ENCODE results near the gene EHBP1. TPM values are rescaled to one million over a fixed set of nuclear protein-coding genes. Genes with fewer than 3 reads are reported as not detected.

Gene EHBP1
- total RNA-seq, 2 donors from 2014 or later = 34.6 to 49.8 TPM

DNA sequence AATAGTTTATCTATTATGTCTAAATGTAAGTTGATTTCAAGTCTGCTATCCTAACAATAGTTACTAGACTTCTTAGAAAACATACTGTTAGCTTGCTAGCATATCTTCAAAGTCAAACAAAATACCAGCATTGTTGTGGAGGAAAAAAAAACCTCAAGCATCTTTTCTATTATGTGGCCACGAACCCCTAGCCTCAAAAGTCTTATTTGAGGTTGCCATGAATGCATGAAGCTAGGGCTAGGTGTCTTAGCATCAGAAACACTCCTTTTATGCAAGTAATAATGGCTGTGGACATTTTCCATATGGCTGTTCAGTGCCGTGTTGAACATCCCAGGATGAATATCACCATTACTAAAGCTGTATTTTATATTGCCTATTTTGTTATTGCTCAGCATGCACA is 258.5 kb downstream of the EHBP1 start:
- Mint-ChIP-seq H3K4me3 (no peak overlapping the region), H3K27me3 (ENCODE audit: insufficient read depth) (no peaks in the 10 kb centered on the region), H3K4me1 (peaks cover 39% of the 10 kb centered on the region), H3K9me3 (no peaks in the 10 kb centered on the region), H3K27ac (no peak overlapping the region), H3K36me3 (ENCODE audit: low read depth) (peaks cover 1% of the 10 kb centered on the region)
- Histone ChIP-seq H3K27ac (ENCODE audit: low read depth, low read length) (no peak overlapping the region), H3K4me1 (ENCODE audit: control insufficient read depth, insufficient read depth, low read length) (peaks cover 8% of the 10 kb centered on the region), H3K4me3 (ENCODE audit: low read length) (no peak overlapping the region), H3K36me3 (ENCODE audit: control insufficient read depth, insufficient read depth, low read length) (no peaks in the 10 kb centered on the region), H3K9ac (ENCODE audit: extremely low read depth, low read length, poor library complexity, severe bottlenecking) (no peak overlapping the region), H3K27me3 (ENCODE audit: control insufficient read depth, insufficient read depth, low read length, poor library complexity, severe bottlenecking) (peaks cover 4% of the 10 kb centered on the region), H3K9me3 (ENCODE audit: control insufficient read depth, low read length) (no peaks in the 10 kb centered on the region)
- no peak for DNase-seq
- 80 to 94% methylated on average over 1 to 2 of the region's 2 CpGs for WGBS, 2 experiments (ENCODE audit: insufficient coverage in 1 of 2, insufficient read length in 1 of 2)
- TF ChIP-seq, protein P1, sequence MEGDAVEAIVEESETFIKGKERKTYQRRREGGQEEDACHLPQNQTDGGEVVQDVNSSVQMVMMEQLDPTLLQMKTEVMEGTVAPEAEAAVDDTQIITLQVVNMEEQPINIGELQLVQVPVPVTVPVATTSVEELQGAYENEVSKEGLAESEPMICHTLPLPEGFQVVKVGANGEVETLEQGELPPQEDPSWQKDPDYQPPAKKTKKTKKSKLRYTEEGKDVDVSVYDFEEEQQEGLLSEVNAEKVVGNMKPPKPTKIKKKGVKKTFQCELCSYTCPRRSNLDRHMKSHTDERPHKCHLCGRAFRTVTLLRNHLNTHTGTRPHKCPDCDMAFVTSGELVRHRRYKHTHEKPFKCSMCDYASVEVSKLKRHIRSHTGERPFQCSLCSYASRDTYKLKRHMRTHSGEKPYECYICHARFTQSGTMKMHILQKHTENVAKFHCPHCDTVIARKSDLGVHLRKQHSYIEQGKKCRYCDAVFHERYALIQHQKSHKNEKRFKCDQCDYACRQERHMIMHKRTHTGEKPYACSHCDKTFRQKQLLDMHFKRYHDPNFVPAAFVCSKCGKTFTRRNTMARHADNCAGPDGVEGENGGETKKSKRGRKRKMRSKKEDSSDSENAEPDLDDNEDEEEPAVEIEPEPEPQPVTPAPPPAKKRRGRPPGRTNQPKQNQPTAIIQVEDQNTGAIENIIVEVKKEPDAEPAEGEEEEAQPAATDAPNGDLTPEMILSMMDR (conservative IDR thresholded peaks at IDR 0.05) = no peak

GRCh38 chr2:62964671-62965070 is 259.2 kb downstream of the EHBP1 start:
- H3K4me1 Mint-ChIP-seq = peaks cover 39% of the 10 kb centered on the region
- peaks cover 6% of the 10 kb centered on the region for H3K27me3 ChIP-seq (ENCODE audit: control insufficient read depth, insufficient read depth, low read length, poor library complexity, severe bottlenecking)
- H3K4me3 Mint-ChIP-seq = no peak overlapping the region
- H3K36me3 ChIP-seq (ENCODE audit: control insufficient read depth, insufficient read depth, low read length) = no peaks in the 10 kb centered on the region
- no peak overlapping the region for H3K27ac Mint-ChIP-seq
- no peaks in the 10 kb centered on the region for H3K27me3 Mint-ChIP-seq (ENCODE audit: insufficient read depth)
- no peak overlapping the region for H3K9ac ChIP-seq (ENCODE audit: extremely low read depth, low read length, poor library complexity, severe bottlenecking)
- H3K36me3 Mint-ChIP-seq (ENCODE audit: low read depth) = peaks cover 1% of the 10 kb centered on the region
- TF ChIP-seq, protein P1 (conservative IDR thresholded peaks at IDR 0.05) = no peak
- H3K4me1 ChIP-seq (ENCODE audit: control insufficient read depth, insufficient read depth, low read length) = peaks cover 8% of the 10 kb centered on the region
- H3K27ac ChIP-seq (ENCODE audit: low read depth, low read length) = no peak overlapping the region
- H3K9me3 Mint-ChIP-seq = no peaks in the 10 kb centered on the region
- no peaks in the 10 kb centered on the region for H3K9me3 ChIP-seq (ENCODE audit: control insufficient read depth, low read length)
- WGBS, 2 experiments (ENCODE audit: insufficient coverage in 1 of 2, insufficient read length in 1 of 2) = 93 to 97% methylated on average over 7 of the region's 7 CpGs
- no peak for DNase-seq
- no peak overlapping the region for H3K4me3 ChIP-seq (ENCODE audit: low read length)

GRCh38 chr2:62966991-62967390 is 261.5 kb downstream of the EHBP1 start:
- Mint-ChIP-seq H3K9me3 (no peaks in the 10 kb centered on the region), H3K27me3 (ENCODE audit: insufficient read depth) (peaks cover 14% of the 10 kb centered on the region), H3K4me1 (peaks cover 54% of the 10 kb centered on the region), H3K4me3 (no peak overlapping the region), H3K27ac (no peak overlapping the region), H3K36me3 (ENCODE audit: low read depth) (peaks cover 1% of the 10 kb centered on the region)
- Histone ChIP-seq H3K27me3 (ENCODE audit: control insufficient read depth, insufficient read depth, low read length, poor library complexity, severe bottlenecking) (peaks cover 29% of the 10 kb centered on the region), H3K4me1 (ENCODE audit: control insufficient read depth, insufficient read depth, low read length) (peaks cover 10% of the 10 kb centered on the region), H3K9me3 (ENCODE audit: control insufficient read depth, low read length) (no peaks in the 10 kb centered on the region), H3K27ac (ENCODE audit: low read depth, low read length) (no peak overlapping the region), H3K4me3 (ENCODE audit: low read length) (no peak overlapping the region), H3K9ac (ENCODE audit: extremely low read depth, low read length, poor library complexity, severe bottlenecking) (no peak overlapping the region), H3K36me3 (ENCODE audit: control insufficient read depth, insufficient read depth, low read length) (no peaks in the 10 kb centered on the region)
- DNase-seq = no peak
- TF ChIP-seq, protein P1 (conservative IDR thresholded peaks at IDR 0.05) = no peak
- WGBS, 2 experiments (ENCODE audit: insufficient coverage in 1 of 2, insufficient read length in 1 of 2) = 93 to 97% methylated on average over 3 to 6 of the region's 6 CpGs

Measured in endodermal cell (in vitro differentiated cells).